Measurements from ENCODE around the gene GFOD2. TPM values are rescaled to one million over a fixed set of nuclear protein-coding genes. Genes with fewer than 3 reads are reported as not detected.

GFOD2 gene
- total and polyA plus RNA-seq, 2 of the 8 experiments (the other 6 are each of a cell fraction or from before 2014, with no cell fraction given): 21.4 to 33.2 TPM

- Histone ChIP-seq H3K36me3 (ENCODE audit: control insufficient read depth in 2 of 4, insufficient read depth in 4 of 4, low read length in 3 of 4) (peaks cover 9 to 48% (median 33%) of the 10 kb centered on the region in 4 experiments), H3K27me3 (replicated peaks in 1 of 4; ENCODE audit: control insufficient read depth in 3 of 4, extremely low read depth in 1 of 4, insufficient read depth in 3 of 4, low read length in 3 of 4) (no peaks in the 10 kb centered on the region), H3K4me1 (replicated peaks in 1 of 4; ENCODE audit: control insufficient read depth in 3 of 4, insufficient read depth in 4 of 4, low read length in 3 of 4) (no peaks in the 10 kb centered on the region), H4K5ac (ENCODE audit: insufficient read length, low read depth, low read length) (no peak overlapping the region), H3K23ac (ENCODE audit: insufficient read length) (no peak overlapping the region), H4K91ac (replicated peaks; ENCODE audit: insufficient read length, low read length) (no peak overlapping the region), H4K20me1 (replicated peaks in 1 of 2; ENCODE audit: control insufficient read depth in 1 of 2, insufficient read depth in 2 of 2, low read length in 2 of 2) (peaks cover 0 to 7% of the 10 kb centered on the region in 2 experiments), H2BK15ac (ENCODE audit: low read length) (no peak overlapping the region), H3K4me2 (ENCODE audit: insufficient read depth in 1 of 2, low read depth in 2 of 2, low read length in 2 of 2) (no peak overlapping the region), H3K4me3 (ENCODE audit: extremely low read depth in 1 of 4, insufficient read depth in 2 of 4, low read depth in 3 of 4, low read length in 4 of 4) (no peak overlapping the region), H3K79me2 (ENCODE audit: control insufficient read depth in 1 of 2, insufficient read depth in 2 of 2, low read length in 2 of 2) (no peaks in the 10 kb centered on the region), H3K79me1 (ENCODE audit: low read depth, low read length) (no peaks in the 10 kb centered on the region), H3K56ac (replicated peaks; ENCODE audit: insufficient read length, low read depth, low read length) (no peak overlapping the region), H2AK5ac (ENCODE audit: low read depth, low read length) (no peak overlapping the region), H3K9ac (replicated peaks in 1 of 4; ENCODE audit: extremely low read depth in 1 of 4, low read depth in 3 of 4, low read length in 3 of 4) (no peak overlapping the region), H4K8ac (ENCODE audit: extremely low read depth, insufficient read depth, low read length) (no peak overlapping the region; the same call in 1 of the 2 replicates), H3K23me2 (ENCODE audit: low read depth, low read length) (no peaks in the 10 kb centered on the region), H3K9me3 (ENCODE audit: insufficient read depth in 2 of 2, low read depth in 1 of 2, low read length in 1 of 2) (no peaks in the 10 kb centered on the region), H3K14ac (ENCODE audit: insufficient read length) (no peak overlapping the region), H3K4ac (replicated peaks; ENCODE audit: insufficient read length, low read depth, low read length) (no peak overlapping the region), H2BK20ac (ENCODE audit: low read length) (no peak overlapping the region), H2AFZ (ENCODE audit: low read length) (no peak overlapping the region), H2BK5ac (ENCODE audit: low read depth, low read length) (no peak overlapping the region), H2BK120ac (replicated peaks; ENCODE audit: low read depth, low read length) (no peak overlapping the region), H3K18ac (ENCODE audit: extremely low read depth, low read length) (no peak overlapping the region), H2BK12ac (ENCODE audit: low read depth, low read length) (no peak overlapping the region), H3K27ac (ENCODE audit: low read depth, low read length) (no peak overlapping the region)
- DNase-seq (ENCODE audit: low read depth in 1 of 2, low spot score in 2 of 2) (no peak), FAIRE-seq (no peak)
- CTCF ChIA-PET (ENCODE audit: partially characterized antibody): interaction anchor here (2.1 to 18.0 kb wide), 3 partner anchors 12 to 26 kb away, joined by 5 to 202 read pairs (median 15); partner anchors contain the start of genes ACD, C16orf86, ENKD1 and PARD6A
- WGBS, 2 experiments (ENCODE audit: extremely low coverage in 1 of 2, insufficient coverage in 1 of 2, insufficient read length in 1 of 2, insufficient replicate concordance in 2 of 2, low coverage in 1 of 2, low lambda C conversion rate in 2 of 2, missing lambda C conversion rate in 1 of 2): 91% methylated on average over 8 of the region's 8 CpGs; no CpG with 5 or more reads in 1 of the 2 experiments
- POLR2A ChIA-PET (ENCODE audit: partially characterized antibody): interaction anchor here (1.6 kb wide), 1 partner anchor 10 kb away, joined by 5 read pairs; no protein-coding TSS in a partner anchor
- TF ChIP-seq NRF1 (IDR thresholded peaks at IDR 0.05; ENCODE audit: low read depth, low read length) (no peak), KDM5A (IDR thresholded peaks at IDR 0.05; ENCODE audit: low read length) (no peak), SP4 (IDR thresholded peaks at IDR 0.05; ENCODE audit: low read length) (no peak), BCL11A (IDR thresholded peaks at IDR 0.05; ENCODE audit: low read depth in 2 of 2, low read length in 2 of 2) (no peak), YY1 (IDR thresholded peaks at IDR 0.05; ENCODE audit: low read depth, low read length) (no peak), RFX5 (IDR thresholded peaks at IDR 0.05; ENCODE audit: borderline replicate concordance, low read depth, low read length) (no peak), TAF1 (IDR thresholded peaks at IDR 0.05; ENCODE audit: low read depth, low read length) (no peak), PHF8 (conservative IDR thresholded peaks at IDR 0.05; ENCODE audit: low read depth, low read length) (no peak), RXRA (IDR thresholded peaks at IDR 0.05; ENCODE audit: insufficient read depth, low read depth, low read length) (no peak), GTF2F1 (IDR thresholded peaks at IDR 0.05; ENCODE audit: borderline replicate concordance, low read depth, low read length) (no peak), SAP30 (IDR thresholded peaks at IDR 0.05; ENCODE audit: insufficient read depth, insufficient replicate concordance, low read length) (no peak), SP1 (IDR thresholded peaks at IDR 0.05; ENCODE audit: low read depth, low read length) (no peak), GABPA (IDR thresholded peaks at IDR 0.05; ENCODE audit: borderline replicate concordance, insufficient read depth, low read length) (no peak)
Measured at GRCh38 chr16:67636713-67637112, 82.4 kb downstream of the GFOD2 start.

Measured in H1 (cell line).